HG03139 (cell line): ENCODE measurements around the gene PROM1.

Source experiments
- ATAC-seq: cut with Tn5 transposase; IDR thresholded peaks from one replicate; pipeline ENCODE4 v1.9.1; 2021; ENCODE audit not compliant: unreplicated experiment

The PROM1 gene

DNA sequence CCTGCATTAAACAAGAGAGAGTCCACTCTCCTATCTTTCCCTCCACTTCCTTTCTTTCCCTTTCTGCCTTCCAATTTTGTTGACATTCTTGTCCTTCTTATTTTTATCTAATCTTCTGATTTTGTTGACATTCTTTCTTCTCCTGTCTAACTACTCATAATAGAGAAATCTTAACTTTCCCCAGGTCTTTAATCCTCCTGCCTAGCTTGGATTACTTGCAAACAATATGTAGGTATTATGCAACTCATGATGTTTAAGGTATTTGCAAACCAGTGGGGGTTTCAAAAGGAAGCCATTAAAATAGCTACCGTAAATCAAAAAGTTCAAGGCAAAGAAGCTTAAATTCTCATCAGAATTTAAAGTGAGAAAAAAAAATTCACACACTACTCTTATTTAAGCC, 53.9 kb downstream of the PROM1 start:
- no peak for ATAC-seq

DNA sequence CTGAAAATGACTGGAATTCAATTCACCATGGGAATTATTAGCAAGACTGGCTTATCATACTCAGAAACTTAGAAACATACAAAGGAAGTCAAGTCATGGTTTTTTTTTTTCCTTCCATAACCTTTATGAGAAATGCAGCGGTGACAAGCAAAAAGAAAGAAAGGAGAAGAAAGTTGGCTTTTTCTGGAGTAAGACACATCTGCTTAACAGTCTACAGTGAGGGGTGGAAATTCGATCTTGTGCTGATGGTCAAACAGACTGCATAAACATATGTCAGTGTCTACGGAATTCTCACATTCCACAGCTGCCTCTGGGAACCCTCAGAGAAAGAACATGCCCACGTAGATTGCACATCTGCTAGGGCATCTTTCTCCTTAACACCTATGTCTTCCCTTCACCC, 54.6 kb downstream of the PROM1 start:
- no peak for ATAC-seq

DNA sequence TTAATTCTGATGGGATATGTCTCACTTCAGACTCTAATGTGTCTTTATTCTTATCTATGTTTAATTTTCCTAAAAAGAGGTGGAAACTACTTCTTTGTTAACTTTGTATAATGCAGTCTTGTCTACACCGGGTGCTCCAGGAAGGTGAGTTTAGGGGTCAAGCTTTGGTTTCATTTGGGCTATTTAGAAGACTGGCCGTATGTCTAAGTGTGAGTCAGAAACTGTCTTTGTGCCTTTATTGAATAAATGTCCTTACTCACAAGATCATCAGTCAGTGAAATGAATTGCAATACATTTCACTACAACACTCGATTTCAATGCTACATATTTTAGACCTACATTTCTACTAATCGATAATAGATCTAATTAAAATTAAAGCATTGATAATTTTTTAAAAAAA, 56.2 kb downstream of the PROM1 start:
- no peak for ATAC-seq

DNA sequence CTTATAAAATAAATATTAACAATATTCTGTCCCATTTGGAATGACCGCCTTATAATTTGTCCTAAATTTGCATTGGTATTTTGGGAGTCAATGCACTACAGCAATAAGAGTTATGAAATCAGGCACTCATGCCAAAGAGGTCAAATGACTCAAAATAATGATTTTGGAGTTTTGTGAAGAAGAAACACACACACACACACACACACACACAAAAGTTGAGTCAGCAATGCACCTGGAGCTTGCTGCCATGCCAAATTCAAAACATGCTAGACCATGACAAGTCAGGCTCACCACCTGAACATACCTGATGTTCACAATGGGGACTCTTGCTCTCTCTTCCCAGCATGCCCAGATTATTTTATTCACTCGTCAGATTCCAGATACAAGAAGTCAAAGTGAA, 56.7 kb downstream of the PROM1 start:
- no peak for ATAC-seq

DNA sequence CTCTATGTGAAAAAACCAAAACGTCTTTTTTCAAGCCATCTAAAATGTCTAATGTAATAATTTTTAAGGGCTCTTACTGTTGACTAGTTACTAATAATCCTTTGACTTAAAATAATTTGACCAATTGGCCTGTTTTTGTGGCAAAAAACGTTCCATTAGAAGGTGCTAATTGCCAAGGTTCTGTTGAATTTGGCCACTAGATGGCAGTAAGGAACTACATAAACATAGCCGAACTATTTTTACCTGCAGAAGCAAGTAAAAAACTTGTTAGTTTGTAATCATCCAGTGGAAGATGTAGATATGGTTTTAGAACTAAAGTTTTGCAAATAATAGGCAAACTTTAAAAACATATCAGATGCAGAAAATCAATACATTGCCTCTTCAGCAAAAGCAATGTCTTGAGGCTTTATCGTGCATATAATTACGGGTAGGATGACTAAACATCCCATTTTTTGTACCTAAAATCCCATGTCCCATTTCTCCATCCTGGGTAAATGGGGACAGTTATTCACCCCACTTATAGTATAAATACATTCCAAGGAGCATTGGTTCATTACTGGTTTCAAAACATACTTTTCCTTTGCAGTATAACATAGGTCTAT, 57.6 kb downstream of the PROM1 start:
- no peak for ATAC-seq

DNA sequence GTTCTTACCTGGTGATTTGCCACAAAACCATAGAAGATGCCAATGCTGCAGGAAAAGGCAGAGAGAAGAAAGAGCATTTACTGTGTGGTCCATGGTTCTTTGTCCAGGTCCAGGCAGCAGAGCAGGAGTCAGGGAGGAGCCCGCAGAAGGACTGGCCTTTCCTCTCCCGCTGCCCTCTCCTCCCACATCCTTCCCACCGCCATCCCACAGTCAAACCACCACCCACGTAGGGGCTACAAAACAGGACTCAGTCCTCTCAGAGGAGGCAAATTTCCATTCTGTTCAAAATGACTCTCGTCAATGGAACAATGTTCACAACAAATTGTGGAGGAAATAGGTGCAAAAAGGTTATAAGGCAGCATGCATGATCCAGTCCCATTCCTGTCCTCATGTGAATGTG, 58.6 kb downstream of the PROM1 start:
- no peak for ATAC-seq

DNA sequence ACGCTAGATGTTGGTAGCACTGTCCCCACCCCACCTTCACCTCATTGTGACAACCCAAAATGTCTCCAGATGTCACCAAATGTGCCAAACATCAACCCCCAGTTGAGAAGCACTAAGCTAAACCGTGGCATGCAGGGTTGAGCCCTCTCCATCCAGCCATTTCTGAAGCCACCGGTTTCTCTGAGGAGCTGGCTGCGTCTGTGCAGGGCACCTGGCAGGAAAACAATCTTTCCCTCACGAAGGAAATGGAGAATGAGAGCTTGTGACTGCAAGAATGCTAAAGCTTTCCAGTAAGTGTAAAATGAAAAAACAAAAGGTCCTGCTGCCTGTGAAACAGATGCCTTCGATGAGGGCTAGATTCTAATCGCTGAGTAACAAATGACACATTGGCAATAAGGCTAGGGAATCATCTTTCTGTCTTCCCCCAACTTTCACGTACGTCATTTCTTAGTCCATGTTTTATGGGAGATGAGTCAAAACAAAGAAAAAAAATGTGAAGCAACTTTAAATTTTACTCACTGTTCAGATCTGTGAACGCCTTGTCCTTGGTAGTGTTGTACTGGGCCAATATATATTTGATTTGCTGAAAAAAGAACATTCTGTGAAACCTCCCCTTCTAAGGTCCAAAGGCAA, 59.9 kb downstream of the PROM1 start:
- no peak for ATAC-seq

DNA sequence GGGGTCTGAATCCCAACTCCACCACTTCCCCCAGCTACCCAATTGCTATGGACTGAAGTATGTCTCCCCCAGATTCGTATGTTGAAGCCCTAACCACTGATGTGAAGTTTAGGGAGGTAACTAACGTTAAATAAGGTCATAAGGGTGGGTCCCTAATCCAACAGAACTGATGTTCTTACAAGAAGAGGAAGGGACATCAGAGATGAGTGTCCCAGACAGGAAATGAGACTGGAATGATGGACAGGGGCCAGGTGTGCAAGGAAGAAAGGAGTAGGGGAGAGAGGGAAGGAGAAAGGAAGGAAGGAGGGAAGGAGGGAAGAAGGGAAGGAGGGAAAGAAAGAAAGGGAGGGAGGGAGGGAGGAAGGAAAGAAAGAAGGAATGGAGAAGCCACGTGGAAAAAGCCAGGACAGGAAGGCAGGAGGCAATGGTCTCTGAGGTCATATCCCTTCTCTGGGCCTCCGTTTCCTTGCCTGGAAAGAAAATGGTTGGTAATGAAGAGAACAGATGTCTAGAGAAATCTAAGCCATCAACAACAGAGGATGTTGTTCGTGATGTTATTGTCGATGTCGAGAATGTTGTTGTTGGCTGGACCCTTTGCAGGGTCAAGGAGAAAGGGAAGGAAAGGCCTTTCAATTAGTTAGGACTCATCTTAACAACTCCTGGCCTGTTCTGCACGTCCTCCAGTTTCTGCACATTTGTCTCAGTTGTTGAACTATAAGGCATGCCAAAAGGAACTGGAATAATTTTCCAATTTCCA, 61.8 kb downstream of the PROM1 start:
- no peak for ATAC-seq

DNA sequence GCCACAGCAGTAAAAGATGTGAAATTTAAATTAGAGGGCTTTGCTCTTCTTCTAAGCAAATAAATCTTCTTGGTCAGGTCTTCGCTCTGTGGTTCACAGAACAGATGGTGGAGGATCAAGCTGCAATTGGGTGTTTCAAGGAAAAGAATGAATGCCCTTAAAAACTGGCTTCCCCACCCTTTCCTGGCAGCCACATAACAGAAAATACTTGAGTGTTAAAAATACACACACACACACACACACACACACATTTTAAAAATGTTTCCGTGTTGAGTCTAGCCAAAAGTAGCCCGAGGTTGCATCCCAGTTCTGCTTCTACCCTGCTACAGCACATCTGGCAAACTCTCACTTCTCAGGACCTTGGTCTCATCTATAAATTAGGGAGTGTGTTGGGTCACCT, 64.2 kb downstream of the PROM1 start:
- no peak for ATAC-seq

DNA sequence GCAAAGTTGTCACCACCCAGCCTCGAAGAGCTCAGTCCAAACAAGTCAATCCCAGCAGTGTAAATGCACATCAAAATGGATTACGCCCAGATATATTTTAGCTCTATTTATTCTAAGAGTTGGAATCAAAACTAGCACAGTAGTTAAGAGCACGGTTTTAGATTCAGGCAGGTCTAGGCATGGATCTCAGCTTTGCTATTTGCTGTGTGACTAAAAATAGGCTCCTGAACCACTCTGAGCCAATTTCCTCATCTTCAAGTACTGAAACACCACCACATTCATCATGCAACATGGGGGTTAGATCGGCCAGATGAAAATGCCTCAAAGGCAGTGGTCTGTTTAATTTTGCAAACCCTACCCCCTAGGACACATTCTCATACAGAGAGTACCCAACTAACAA, 65.0 kb downstream of the PROM1 start:
- ATAC-seq = no peak

DNA sequence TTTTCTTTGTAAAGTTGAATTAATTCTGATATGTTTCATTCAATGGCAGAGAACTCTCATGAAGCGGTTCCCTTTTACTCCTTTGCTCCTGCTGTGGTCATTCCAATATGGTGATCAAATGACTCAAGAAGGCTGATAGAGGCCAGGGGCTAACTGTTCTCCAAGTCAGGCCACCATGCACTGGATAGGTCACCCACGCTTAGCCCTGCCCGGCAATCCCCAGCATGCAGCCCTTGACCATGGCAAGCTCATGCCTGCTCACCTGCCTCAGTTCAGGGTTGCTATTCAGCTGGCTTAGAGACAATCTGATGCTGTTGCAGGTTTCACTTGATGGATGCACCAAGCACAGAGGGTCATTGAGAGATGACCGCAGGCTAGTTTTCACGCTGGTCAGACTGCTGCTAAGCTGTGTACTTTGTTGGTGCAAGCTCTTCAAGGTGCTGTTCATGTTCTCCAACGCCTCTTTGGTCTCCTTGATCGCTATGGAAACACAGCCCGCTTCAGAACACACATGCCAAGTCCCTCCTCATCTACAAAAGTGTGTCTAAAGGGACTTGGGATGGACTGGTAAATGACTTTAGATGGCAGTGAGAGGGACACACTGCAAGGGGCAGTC, 65.7 kb downstream of the PROM1 start:
- ATAC-seq = no peak

DNA sequence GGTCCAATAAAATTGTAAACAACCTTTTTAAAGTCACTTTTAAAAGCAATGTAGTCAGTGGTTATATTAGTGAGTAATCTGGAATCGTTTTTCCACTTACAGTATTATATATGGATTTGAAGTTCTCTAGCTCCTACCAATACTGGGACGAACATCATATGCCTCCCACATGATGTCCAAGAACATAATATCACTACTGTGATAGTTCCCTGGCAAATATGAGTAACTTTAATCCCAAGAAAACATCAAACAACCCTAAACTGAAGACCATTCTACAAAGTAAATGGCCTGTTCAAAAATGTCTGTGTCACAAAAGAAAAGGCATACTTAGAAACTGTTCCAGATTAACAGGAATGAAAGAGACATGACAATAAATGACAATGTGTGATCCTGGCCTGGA, 67.3 kb downstream of the PROM1 start:
- no peak for ATAC-seq

DNA sequence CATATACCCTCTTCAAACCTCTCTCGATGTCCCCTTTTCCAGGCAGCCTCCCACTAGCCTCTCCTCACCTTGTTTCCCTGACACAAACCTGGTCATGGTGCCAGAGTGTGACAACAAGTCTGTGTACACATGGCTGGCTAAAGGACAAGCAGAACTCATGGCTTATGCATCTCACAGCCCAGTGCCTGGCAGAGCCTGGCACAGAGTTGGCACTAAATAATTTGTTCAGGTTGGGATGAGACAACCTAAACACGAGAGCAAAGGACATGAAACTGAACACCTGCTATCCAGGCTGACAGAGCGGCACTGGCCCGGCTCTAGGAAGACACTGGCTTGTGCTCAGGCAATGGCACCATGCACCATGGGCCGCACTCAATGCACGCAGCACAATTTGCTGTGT, 72.7 kb downstream of the PROM1 start:
- ATAC-seq = no peak

DNA sequence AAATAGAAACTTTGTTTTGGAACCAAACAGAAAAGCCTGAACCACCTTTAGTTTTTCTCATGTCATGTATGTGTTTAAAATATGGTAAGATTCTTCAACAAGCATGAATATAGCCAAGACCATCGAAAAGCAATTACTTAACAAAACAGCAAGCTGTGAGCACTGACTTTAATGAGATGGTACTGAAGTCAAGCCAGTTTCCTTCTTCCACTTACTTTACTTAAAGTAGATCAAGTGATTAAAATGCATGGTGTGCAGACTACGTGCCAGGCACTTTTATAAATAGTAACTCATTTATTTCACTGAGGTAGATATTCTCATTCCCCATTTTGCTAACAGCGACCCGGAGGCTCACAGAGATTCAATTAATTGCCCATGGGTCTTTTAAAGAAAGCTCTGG, 74.7 kb downstream of the PROM1 start:
- ATAC-seq = no peak

DNA sequence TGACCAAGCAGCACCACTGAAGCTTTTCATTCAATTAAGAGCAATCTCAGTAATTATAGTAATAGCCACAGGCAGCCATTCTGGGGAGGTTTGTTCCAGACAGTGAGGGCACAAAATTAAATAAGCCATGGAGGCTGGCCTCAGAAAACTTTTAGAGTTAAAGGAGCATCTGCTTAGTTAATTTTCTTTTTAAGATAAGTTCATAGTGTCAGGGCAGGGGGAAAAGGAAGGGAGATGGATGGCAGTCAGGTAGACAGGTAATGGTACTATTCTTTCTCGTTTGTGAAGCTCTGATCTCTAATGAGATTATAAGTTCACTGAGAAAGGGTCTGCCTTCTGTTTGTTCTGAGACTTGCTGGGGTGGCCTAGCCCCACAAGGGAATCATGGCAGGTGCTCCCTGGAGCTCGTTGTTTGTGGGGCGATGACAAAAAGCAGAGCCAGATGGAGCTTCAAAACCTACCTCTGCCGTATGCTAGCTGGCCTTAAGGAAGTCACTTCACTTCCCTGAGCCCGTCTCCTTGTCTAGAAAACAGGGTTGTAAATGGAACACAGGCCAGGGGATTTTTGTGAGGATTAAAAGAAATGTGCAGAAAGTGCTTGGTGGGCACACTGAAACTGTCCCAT, 76.2 kb downstream of the PROM1 start:
- ATAC-seq = no peak

DNA sequence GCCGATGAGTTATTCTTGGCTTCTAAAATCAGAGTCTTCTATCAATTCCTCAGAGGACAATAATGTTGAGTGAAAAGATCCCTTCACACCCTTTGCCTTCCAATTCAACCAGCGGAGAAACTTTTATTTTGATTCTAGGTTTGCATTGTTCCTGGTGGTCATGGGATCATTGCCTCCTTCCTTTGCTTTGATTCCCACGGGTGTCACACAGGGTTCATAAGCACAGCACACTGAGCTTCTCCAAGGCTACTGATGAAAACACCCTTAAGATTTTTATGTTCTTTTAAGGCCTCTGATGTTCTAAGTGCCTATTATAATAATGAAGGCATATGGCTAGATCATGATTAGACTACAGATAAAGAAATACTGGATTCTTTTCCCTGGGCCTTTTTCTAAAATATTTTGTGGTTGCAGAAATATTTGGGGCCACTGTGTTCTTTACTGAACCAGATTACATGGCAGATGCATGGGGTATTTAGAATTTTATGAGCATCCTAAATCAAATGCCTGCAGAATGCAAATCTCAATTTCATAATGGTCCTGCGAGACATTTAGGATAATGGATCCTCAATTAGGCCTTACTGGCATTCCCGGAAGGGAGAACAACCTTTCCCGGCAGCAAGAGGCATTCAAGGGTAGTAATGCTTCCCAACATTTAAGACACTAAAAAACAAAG, 76.9 kb downstream of the PROM1 start:
- ATAC-seq = no peak

DNA sequence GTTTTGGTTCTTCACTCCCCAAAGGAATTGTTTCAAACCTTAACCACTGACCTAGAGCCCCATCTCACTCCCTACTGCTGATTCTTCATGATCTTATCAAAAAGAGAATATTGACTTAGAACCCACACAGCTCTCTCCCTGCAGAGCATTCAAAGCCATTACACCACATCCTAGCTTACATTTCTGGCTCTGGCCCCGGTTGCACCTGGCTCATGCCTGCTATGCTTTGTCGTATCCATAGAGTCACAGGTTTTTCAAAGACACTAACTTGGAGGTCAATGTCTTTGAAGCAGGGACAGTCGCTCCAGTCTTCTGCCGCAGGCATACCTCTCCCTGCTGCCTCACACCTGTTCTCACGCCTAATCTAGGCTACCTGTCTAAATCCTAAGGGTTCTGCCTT, 78.1 kb downstream of the PROM1 start:
- no peak for ATAC-seq

DNA sequence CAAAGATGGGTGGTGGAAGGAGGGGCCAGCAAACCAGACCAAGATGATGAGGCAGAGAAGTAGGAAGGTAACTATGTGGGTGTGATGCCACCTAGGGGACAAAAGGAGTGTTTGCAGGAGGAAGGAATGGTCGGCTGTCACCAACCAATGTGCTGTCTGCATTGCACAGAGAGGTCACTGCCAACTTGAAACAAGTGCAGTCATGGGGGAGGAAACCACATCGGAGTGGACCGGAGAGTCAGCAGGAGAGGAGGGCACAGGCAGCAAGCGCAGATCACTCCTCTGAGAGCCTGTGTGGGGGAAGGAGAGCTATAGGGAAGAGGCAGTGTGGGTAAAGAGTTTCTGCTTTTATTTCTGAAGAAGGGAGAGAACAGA, 82.4 kb downstream of the PROM1 start:
- ATAC-seq = peak; percentile 97

DNA sequence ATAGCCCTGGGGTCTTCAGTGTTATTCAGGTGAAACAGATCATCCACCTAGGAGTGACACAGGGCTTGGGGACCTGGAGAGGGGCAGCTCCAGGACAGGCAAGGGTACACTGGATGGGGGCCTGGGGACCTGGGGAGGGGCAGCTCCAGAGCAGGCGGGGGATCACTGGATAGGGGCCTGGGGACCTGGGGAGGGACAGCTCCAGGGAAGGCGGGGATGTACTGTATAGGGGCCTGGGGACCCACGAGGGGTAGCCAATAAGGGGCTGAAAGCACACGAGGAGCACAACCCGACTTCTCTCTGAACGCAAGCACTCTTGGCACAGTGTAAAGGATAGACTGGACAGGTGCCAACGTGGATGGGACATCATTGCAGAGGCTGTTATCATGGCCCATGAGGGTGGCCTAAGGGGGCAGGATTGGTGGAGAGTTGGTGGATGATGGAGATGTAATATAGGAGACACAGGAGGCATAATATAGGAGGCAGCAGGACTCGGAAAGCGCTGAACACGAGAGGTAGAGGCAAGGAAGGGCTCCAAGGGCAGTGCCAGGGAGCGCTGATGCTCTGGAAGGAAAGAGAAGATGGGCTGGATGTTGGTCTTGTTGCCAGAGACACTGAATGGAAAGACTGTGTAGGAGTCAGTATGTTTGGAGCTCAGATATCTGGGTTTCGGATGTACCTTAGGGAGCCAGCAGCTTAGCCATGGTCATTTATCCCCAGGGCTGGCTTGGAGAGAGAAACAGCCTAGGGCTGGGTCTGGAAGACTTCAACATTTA, 82.9 kb downstream of the PROM1 start:
- no peak for ATAC-seq

DNA sequence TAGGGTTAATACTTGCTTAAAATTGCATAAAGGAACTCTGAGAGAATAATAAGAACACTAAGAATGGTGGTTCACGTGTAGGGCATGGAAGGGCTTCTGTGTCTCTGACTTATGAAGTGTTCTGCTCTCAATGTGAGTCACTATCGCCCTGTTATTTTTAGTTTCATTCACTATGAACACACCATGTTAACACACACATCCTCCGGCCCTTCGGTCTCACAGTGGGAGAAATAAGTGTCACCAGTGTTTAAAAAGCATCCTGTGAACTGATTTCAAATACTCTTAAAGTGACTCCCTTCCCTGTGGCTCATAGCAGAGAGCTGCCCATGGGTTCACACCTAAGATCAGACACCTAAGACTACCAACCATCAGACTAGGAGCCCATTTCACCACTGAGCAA, 87.0 kb downstream of the PROM1 start:
- ATAC-seq = no peak
